Thoracic aorta (tissue), 2 donors: Measurements from ENCODE around the gene CLDN2. TPM values are rescaled to one million over a fixed set of nuclear protein-coding genes. Genes with fewer than 3 reads are reported as not detected.

Experiments
- ATAC-seq: fragments of 150-250 bp; one replicate; pipeline ENCODE4 v1.8.0; 2017; ENCODE audit warnings: low read depth; ENCODE audit not compliant: insufficient number of reproducible peaks, low FRiP score
- DNase-seq: peaks from one replicate; pipeline ENCODE4 v3.0.0-alpha.2; 2020; ENCODE audit warnings: low spot score
- H3K27ac ChIP-seq, 2 donors: fragments of 200-600 bp; sonication (generic); 1 replicate in 1 of 2; 2 replicates in 1 of 2; pipeline ENCODE4 v1.5.1; 2016; ENCODE audit warnings: mild to moderate bottlenecking in 2 of 2, moderate library complexity in 2 of 2
- H3K27me3 ChIP-seq: fragments of 200-600 bp; sonication (generic); replicated peaks from 2 replicates; pipeline ENCODE4 v1.6.0; 2016; ENCODE audit warnings: mild to moderate bottlenecking; ENCODE audit not compliant: insufficient read depth
- H3K36me3 ChIP-seq: fragments of 200-600 bp; sonication (generic); one replicate; pipeline ENCODE4 v1.5.1; 2016
- H3K4me1 ChIP-seq, 2 donors: fragments of 200-600 bp; sonication (generic); 1 replicate in 1 of 2; 2 replicates in 1 of 2; pipeline versions ENCODE4 v1.5.1 to v1.6.0; 2016; ENCODE audit warnings: low read depth in 2 of 2, mild to moderate bottlenecking in 1 of 2; ENCODE audit not compliant: control insufficient read depth in 1 of 2
- H3K4me3 ChIP-seq: fragments of 200-600 bp; sonication (generic); 2 replicates; pipeline ENCODE4 v1.5.1; 2016; ENCODE audit warnings: mild to moderate bottlenecking
- H3K9me3 ChIP-seq: fragments of 200-600 bp; sonication (generic); 2 replicates; pipeline ENCODE4 v1.5.1; 2016
- CTCF ChIP-seq: fragments of 200-600 bp; sonication (generic); IDR thresholded peaks from one replicate; pipeline ENCODE4 v1.5.1; 2019; ENCODE audit warnings: antibody characterized with exemption
- total RNA-seq, 2 donors: library from RNA; depleted of rRNA; stranded (reverse); fragments of >200 nt; gene quantifications; one replicate each; pipeline versions ENCODE4 v1.1.0 to v1.2.3, GENCODE V29; 2016

CLDN2 gene
- total RNA-seq, 2 donors from 2014 or later = not detected

GRCh38 chrX:106917830-106918500 lies 2.2 kb upstream of the CLDN2 start:
- no peak for TF ChIP-seq CTCF
- H3K36me3 ChIP-seq = no peaks in the 10 kb centered on the region
- H3K27ac ChIP-seq = no peak overlapping the region
- no peaks in the 10 kb centered on the region for H3K9me3 ChIP-seq
- ATAC-seq (no peak), DNase-seq (no peak)
- no peak overlapping the region for H3K4me3 ChIP-seq
- no peaks in the 10 kb centered on the region for H3K27me3 ChIP-seq
- no peaks in the 10 kb centered on the region for H3K4me1 ChIP-seq

GRCh38 chrX:106921637-106922036 lies 1.4 kb downstream of the CLDN2 start:
- no peaks in the 10 kb centered on the region for H3K4me1 ChIP-seq
- no peaks in the 10 kb centered on the region for H3K36me3 ChIP-seq
- DNase-seq (no peak), ATAC-seq (no peak)
- no peak overlapping the region for H3K27ac ChIP-seq
- H3K4me3 ChIP-seq = no peak overlapping the region
- no peak for TF ChIP-seq CTCF
- H3K27me3 ChIP-seq = no peaks in the 10 kb centered on the region
- H3K9me3 ChIP-seq = no peaks in the 10 kb centered on the region

- Histone ChIP-seq H3K9me3 (no peaks in the 10 kb centered on the region), H3K27ac (no peak overlapping the region), H3K4me1 (no peaks in the 10 kb centered on the region), H3K4me3 (no peak overlapping the region), H3K36me3 (no peaks in the 10 kb centered on the region), H3K27me3 (no peaks in the 10 kb centered on the region)
- no peak for TF ChIP-seq CTCF
- DNase-seq = no peak
- ATAC-seq = no peak
Measured at GRCh38 chrX:106927023-106927422, 6.8 kb downstream of the CLDN2 start.

- Histone ChIP-seq H3K4me3 (no peak overlapping the region), H3K4me1 (no peaks in the 10 kb centered on the region), H3K9me3 (no peaks in the 10 kb centered on the region), H3K27ac (no peak overlapping the region), H3K36me3 (no peaks in the 10 kb centered on the region), H3K27me3 (no peaks in the 10 kb centered on the region)
- DNase-seq (no peak), ATAC-seq (no peak)
- TF ChIP-seq CTCF = no peak
Measured at GRCh38 chrX:106927700-106928099, 7.5 kb downstream of the CLDN2 start.

- Histone ChIP-seq H3K27me3 (no peaks in the 10 kb centered on the region), H3K9me3 (no peaks in the 10 kb centered on the region), H3K36me3 (no peaks in the 10 kb centered on the region), H3K4me3 (no peak overlapping the region), H3K27ac (no peak overlapping the region), H3K4me1 (no peaks in the 10 kb centered on the region)
- TF ChIP-seq CTCF = no peak
- no peak for DNase-seq
- ATAC-seq = no peak
Measured at GRCh38 chrX:106928227-106928626, 8.0 kb downstream of the CLDN2 start.
